Trophoblast cell (in vitro differentiated cells and primary cell): ENCODE data around the gene LANCL3.

Experiments used
- DNase-seq, 2 donors: peaks; one replicate each; pipeline ENCODE4 v3.0.0-alpha.2; 2016
- H2AFZ ChIP-seq: 2 replicates; pipeline ENCODE4 v1.6.1; 2013; ENCODE audit warnings: low read length, moderate library complexity, mild to moderate bottlenecking; ENCODE audit not compliant: insufficient read depth, poor library complexity
- H2AK5ac ChIP-seq: 2 replicates; pipeline ENCODE4 v1.6.1; 2013; ENCODE audit warnings: mild to moderate bottlenecking, low read length
- H2BK120ac ChIP-seq: 2 replicates; pipeline ENCODE4 v1.6.1; 2013; ENCODE audit warnings: low read length, mild to moderate bottlenecking, moderate library complexity; ENCODE audit not compliant: insufficient read depth, poor library complexity
- H2BK12ac ChIP-seq: 2 replicates; pipeline ENCODE4 v1.6.1; 2013; ENCODE audit warnings: mild to moderate bottlenecking, low read length, moderate library complexity
- H2BK5ac ChIP-seq: 2 replicates; pipeline ENCODE4 v1.6.1; 2013; ENCODE audit warnings: low read length, low read depth, moderate library complexity, mild to moderate bottlenecking; ENCODE audit not compliant: poor library complexity
- H3K14ac ChIP-seq: 2 replicates; pipeline ENCODE4 v1.6.1; 2013; ENCODE audit warnings: mild to moderate bottlenecking, low read length
- H3K18ac ChIP-seq: 2 replicates; pipeline ENCODE4 v1.6.1; 2013; ENCODE audit warnings: mild to moderate bottlenecking, low read length
- H3K23ac ChIP-seq: 2 replicates; pipeline ENCODE4 v1.6.1; 2013; ENCODE audit warnings: low read length
- H3K27ac ChIP-seq: 2 replicates; pipeline ENCODE4 v1.5.1; 2013; ENCODE audit warnings: low read depth, mild to moderate bottlenecking, inconsistent platforms, low read length, moderate library complexity
- H3K27me3 ChIP-seq: 2 replicates; pipeline ENCODE4 v1.6.1; 2013; ENCODE audit warnings: inconsistent platforms, mild to moderate bottlenecking, low read length, moderate library complexity; ENCODE audit not compliant: insufficient read depth
- H3K36me3 ChIP-seq, 2 experiments: 1 replicate in 1 of 2; 2 replicates in 1 of 2; pipeline ENCODE4 v1.6.1; 2013; ENCODE audit warnings: low read length in 2 of 2, mild to moderate bottlenecking in 2 of 2, moderate library complexity in 1 of 2; ENCODE audit not compliant: insufficient read depth in 2 of 2, control insufficient read depth in 1 of 2
- H3K4ac ChIP-seq: 2 replicates; pipeline ENCODE4 v1.6.1; 2013; ENCODE audit warnings: low read depth, mild to moderate bottlenecking, low read length, moderate library complexity
- H3K4me1 ChIP-seq, 2 experiments: 1 replicate in 1 of 2; 2 replicates in 1 of 2; pipeline ENCODE4 v1.6.1; 2013; ENCODE audit warnings: low read length in 2 of 2, mild to moderate bottlenecking in 2 of 2, moderate library complexity in 1 of 2; ENCODE audit not compliant: insufficient read depth in 2 of 2, control insufficient read depth in 1 of 2
- H3K4me2 ChIP-seq: 2 replicates; pipeline ENCODE4 v1.6.1; 2013; ENCODE audit warnings: inconsistent platforms, mild to moderate bottlenecking, low read length, moderate library complexity
- H3K4me3 ChIP-seq: 2 replicates; pipeline ENCODE4 v1.5.1; 2013; ENCODE audit warnings: mild to moderate bottlenecking, low read depth, low read length, inconsistent platforms
- H3K79me1 ChIP-seq: one replicate; pipeline ENCODE4 v1.6.1; 2013; ENCODE audit warnings: low read length
- H3K79me2 ChIP-seq: 2 replicates; pipeline ENCODE4 v1.6.1; 2013; ENCODE audit warnings: low read length, mild to moderate bottlenecking; ENCODE audit not compliant: control insufficient read depth, insufficient read depth, poor library complexity
- H3K9ac ChIP-seq: 2 replicates; pipeline ENCODE4 v1.6.1; 2013; ENCODE audit warnings: mild to moderate bottlenecking, low read length
- H3K9me3 ChIP-seq: 2 replicates; pipeline ENCODE4 v1.6.1; 2013; ENCODE audit warnings: low read depth, mild to moderate bottlenecking, control low read depth, inconsistent platforms, low read length; ENCODE audit not compliant: insufficient read depth
- H4K12ac ChIP-seq: 2 replicates; pipeline ENCODE4 v1.6.1; 2013; ENCODE audit warnings: low read depth, mild to moderate bottlenecking, low read length, moderate library complexity
- H4K8ac ChIP-seq: 2 replicates; pipeline ENCODE4 v1.6.1; 2013; ENCODE audit warnings: low read depth, mild to moderate bottlenecking, low read length, moderate library complexity
- H4K91ac ChIP-seq: one replicate; pipeline ENCODE4 v1.6.1; 2013; ENCODE audit warnings: low read depth, mild to moderate bottlenecking, low read length, moderate library complexity
- WGBS: extraction: QIAGEN DNeasy Blood & Tissue Kit; methylation state at CpG from one replicate; pipeline ENCODE4 v1.1.7; 2013; ENCODE audit warnings: missing lambda C conversion rate; ENCODE audit not compliant: insufficient read length, insufficient coverage; ENCODE audit errors: extremely low coverage; 5-methylcytosine and 5-hydroxymethylcytosine counted together

Gene LANCL3

GRCh38 chrX:37658343-37659030 is 87.0 kb downstream of the LANCL3 start:
- no peak overlapping the region for H2BK5ac ChIP-seq
- H2BK120ac ChIP-seq: no peak overlapping the region
- no peaks in the 10 kb centered on the region for H3K79me2 ChIP-seq
- H3K9ac ChIP-seq: no peak overlapping the region
- no peaks in the 10 kb centered on the region for H3K79me1 ChIP-seq
- H4K8ac ChIP-seq: no peak overlapping the region
- H3K23ac ChIP-seq: no peak overlapping the region
- H3K4me3 ChIP-seq: no peak overlapping the region
- no peak overlapping the region for H3K4me2 ChIP-seq
- no peak overlapping the region for H3K18ac ChIP-seq
- no peak overlapping the region for H3K4ac ChIP-seq
- H3K4me1 ChIP-seq: no peaks in the 10 kb centered on the region
- no peak overlapping the region for H2AFZ ChIP-seq
- H2AK5ac ChIP-seq: no peak overlapping the region
- no peak overlapping the region for H3K27ac ChIP-seq
- no peak overlapping the region for H4K91ac ChIP-seq
- no CpG with 5 or more reads among the region's 4 CpGs for WGBS
- no peaks in the 10 kb centered on the region for H3K36me3 ChIP-seq
- H3K27me3 ChIP-seq: no peaks in the 10 kb centered on the region
- H3K9me3 ChIP-seq: no peaks in the 10 kb centered on the region
- DNase-seq: no peak
- H2BK12ac ChIP-seq: no peak overlapping the region
- H4K12ac ChIP-seq: no peak overlapping the region
- no peak overlapping the region for H3K14ac ChIP-seq

DNA sequence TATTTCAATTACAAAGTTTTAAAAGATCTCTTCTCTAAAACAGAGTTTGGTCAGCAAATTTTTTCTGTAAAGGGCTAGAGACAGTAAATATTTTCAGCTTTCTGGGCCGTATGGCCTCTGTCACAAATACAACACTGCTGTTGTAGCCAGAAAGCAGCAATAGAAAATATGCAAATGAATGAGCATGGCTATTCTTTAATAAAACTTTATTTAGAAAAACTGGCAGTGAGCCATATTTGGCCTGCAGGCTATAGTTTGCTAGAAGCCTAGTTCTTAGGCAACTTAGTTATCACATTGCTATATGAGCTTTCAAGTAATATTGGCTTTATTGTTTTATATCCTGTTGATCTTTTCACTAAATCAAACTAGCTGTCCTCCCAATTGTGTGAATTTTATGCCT is 87.6 kb downstream of the LANCL3 start:
- H4K91ac ChIP-seq: no peak overlapping the region
- H2BK5ac ChIP-seq: no peak overlapping the region
- no peak overlapping the region for H3K18ac ChIP-seq
- H3K9me3 ChIP-seq: no peaks in the 10 kb centered on the region
- no peak overlapping the region for H3K4me3 ChIP-seq
- H2AK5ac ChIP-seq: no peak overlapping the region
- H3K23ac ChIP-seq: no peak overlapping the region
- H2BK12ac ChIP-seq: no peak overlapping the region
- H3K4me1 ChIP-seq: no peaks in the 10 kb centered on the region
- H4K8ac ChIP-seq: no peak overlapping the region
- H3K27ac ChIP-seq: no peak overlapping the region
- H3K79me2 ChIP-seq: no peaks in the 10 kb centered on the region
- no peak overlapping the region for H3K14ac ChIP-seq
- no peak overlapping the region for H4K12ac ChIP-seq
- no peak overlapping the region for H3K4ac ChIP-seq
- WGBS: no CpG with 5 or more reads among the region's 1 CpG
- H2AFZ ChIP-seq: no peak overlapping the region
- DNase-seq: no peak
- H3K9ac ChIP-seq: no peak overlapping the region
- H3K27me3 ChIP-seq: no peaks in the 10 kb centered on the region
- no peak overlapping the region for H2BK120ac ChIP-seq
- H3K4me2 ChIP-seq: no peak overlapping the region
- no peaks in the 10 kb centered on the region for H3K79me1 ChIP-seq
- no peaks in the 10 kb centered on the region for H3K36me3 ChIP-seq

DNA sequence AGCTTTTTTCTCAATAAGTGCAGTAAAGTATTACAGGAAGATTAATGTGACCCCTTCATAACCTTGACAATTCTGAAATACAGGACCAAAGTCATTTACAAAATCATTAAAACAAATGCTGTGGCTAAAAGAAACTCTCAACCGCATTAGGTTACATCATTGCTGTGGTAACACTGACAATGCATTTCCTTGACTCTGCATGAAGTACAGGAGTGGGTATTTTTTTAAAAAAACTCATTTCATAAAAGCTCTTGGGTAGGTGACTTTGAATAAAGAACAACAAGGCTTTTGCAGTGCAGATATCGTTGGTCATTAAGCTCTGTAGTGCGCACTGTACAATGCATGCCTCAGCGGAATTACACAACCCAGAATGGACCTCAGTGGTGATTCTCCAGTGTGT is 90.7 kb downstream of the LANCL3 start:
- Histone ChIP-seq H3K36me3 (no peaks in the 10 kb centered on the region), H3K9me3 (no peaks in the 10 kb centered on the region), H3K4me3 (no peak overlapping the region), H3K23ac (no peak overlapping the region), H4K8ac (no peak overlapping the region), H4K12ac (no peak overlapping the region), H3K79me1 (no peaks in the 10 kb centered on the region), H2AFZ (no peak overlapping the region), H3K27ac (no peak overlapping the region), H3K79me2 (no peaks in the 10 kb centered on the region), H3K4me2 (no peak overlapping the region), H2BK120ac (no peak overlapping the region), H3K4ac (no peak overlapping the region), H3K4me1 (no peaks in the 10 kb centered on the region), H2BK5ac (no peak overlapping the region), H2BK12ac (no peak overlapping the region), H3K14ac (no peak overlapping the region), H3K9ac (no peak overlapping the region), H2AK5ac (no peak overlapping the region), H4K91ac (no peak overlapping the region), H3K18ac (no peak overlapping the region), H3K27me3 (no peaks in the 10 kb centered on the region)
- DNase-seq: no peak
- WGBS: no CpG with 5 or more reads among the region's 4 CpGs

DNA sequence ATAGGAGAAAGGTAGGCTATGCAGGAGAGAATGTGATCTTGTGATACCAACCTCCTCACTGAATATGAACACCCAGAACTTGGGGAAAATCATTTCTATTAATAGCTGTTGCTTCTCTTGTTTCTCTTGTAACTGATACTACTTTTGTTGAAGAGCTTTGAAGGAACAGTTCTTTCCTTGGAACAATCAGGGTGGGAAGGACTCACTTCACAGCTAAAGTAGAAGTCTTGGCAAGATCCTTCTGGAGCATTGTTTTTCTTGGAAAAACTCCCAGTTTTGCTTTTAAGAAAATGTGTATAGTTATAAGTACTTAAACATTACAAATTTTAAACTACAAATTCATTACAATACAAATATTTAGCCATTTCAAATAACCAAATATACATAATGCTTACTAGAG is 95.1 kb downstream of the LANCL3 start:
- H3K9ac ChIP-seq: no peak overlapping the region
- H2AFZ ChIP-seq: no peak overlapping the region
- H2AK5ac ChIP-seq: no peak overlapping the region
- H2BK12ac ChIP-seq: no peak overlapping the region
- no peak overlapping the region for H2BK120ac ChIP-seq
- H3K4me1 ChIP-seq: no peaks in the 10 kb centered on the region
- no peaks in the 10 kb centered on the region for H3K9me3 ChIP-seq
- no peak overlapping the region for H4K8ac ChIP-seq
- no peak overlapping the region for H4K91ac ChIP-seq
- H3K18ac ChIP-seq: no peak overlapping the region
- no peak overlapping the region for H3K27ac ChIP-seq
- no peak overlapping the region for H3K4me3 ChIP-seq
- H3K23ac ChIP-seq: no peak overlapping the region
- H4K12ac ChIP-seq: no peak overlapping the region
- H3K14ac ChIP-seq: no peak overlapping the region
- no peak overlapping the region for H2BK5ac ChIP-seq
- no peaks in the 10 kb centered on the region for H3K27me3 ChIP-seq
- no peak overlapping the region for H3K4ac ChIP-seq
- H3K79me2 ChIP-seq: no peaks in the 10 kb centered on the region
- DNase-seq: no peak
- H3K36me3 ChIP-seq: no peaks in the 10 kb centered on the region
- H3K4me2 ChIP-seq: no peak overlapping the region
- H3K79me1 ChIP-seq: no peaks in the 10 kb centered on the region
